Memory B cell (primary cell): Measurements from ENCODE around the gene SOSTDC1.
"Not testable (repeated sequence)": the region's sequence is repeated elsewhere in the genome, so short reads cannot be mapped to it uniquely, and the experiment has no call there.

ENCODE experiments used
- ATAC-seq: fragments of 150-1000 bp; cut with Tn5 transposase; 2 replicates; pipeline ENCODE4 v1.10.0; 2021; ENCODE audit warnings: low read depth, mild to moderate bottlenecking, moderate library complexity
- DNase-seq, 2 donors: peaks; one replicate each; pipeline ENCODE4 v3.0.0; 2022; ENCODE audit warnings: low spot score in 2 of 2
- H3K27ac Mint-ChIP-seq: one replicate; pipeline ENCODE4 v1.8.0; 2022; ENCODE audit warnings: mild to moderate bottlenecking, moderate library complexity, mixed read lengths
- H3K27me3 Mint-ChIP-seq: one replicate; pipeline ENCODE4 v1.8.0; 2022; ENCODE audit warnings: mixed read lengths
- H3K36me3 Mint-ChIP-seq: one replicate; pipeline ENCODE4 v1.8.0; 2022; ENCODE audit warnings: mild to moderate bottlenecking, mixed read lengths
- H3K4me1 Mint-ChIP-seq: one replicate; pipeline ENCODE4 v1.8.0; 2022; ENCODE audit warnings: mixed read lengths
- H3K4me3 Mint-ChIP-seq: one replicate; pipeline ENCODE4 v1.8.0; 2022; ENCODE audit warnings: mild to moderate bottlenecking, moderate library complexity, mixed read lengths
- H3K9me3 Mint-ChIP-seq: one replicate; pipeline ENCODE4 v1.8.0; 2022; ENCODE audit warnings: mixed read lengths

SOSTDC1 gene

DNA sequence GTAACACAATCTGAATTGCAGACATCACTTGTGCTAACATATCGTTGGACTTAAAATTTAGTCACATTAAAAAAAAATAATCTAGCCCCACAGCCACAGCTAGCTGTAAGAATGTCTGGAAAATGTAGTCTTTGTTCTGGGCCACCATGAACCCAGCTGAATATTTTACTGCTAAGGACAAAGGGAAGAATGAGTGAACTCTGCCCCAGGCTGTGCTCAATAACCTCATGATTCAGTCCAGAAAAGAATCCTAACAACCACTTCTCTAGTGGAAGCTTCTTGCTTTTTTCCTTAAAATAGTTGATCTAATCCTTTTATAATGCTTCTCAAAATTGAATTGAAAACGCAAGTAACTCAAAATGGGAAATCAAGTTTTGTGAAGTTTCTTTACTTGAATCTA, 25.6 kb upstream of the SOSTDC1 start:
- Mint-ChIP-seq H3K36me3 (no peaks in the 10 kb centered on the region), H3K27ac (no peak overlapping the region), H3K4me1 (no peaks in the 10 kb centered on the region), H3K4me3 (no peak overlapping the region), H3K27me3 (peaks cover 10% of the 10 kb centered on the region), H3K9me3 (no peaks in the 10 kb centered on the region)
- ATAC-seq (no peak), DNase-seq (no peak)

- Mint-ChIP-seq H3K27me3 (peaks cover 5% of the 10 kb centered on the region), H3K9me3 (no peaks in the 10 kb centered on the region), H3K36me3 (no peaks in the 10 kb centered on the region), H3K4me1 (no peaks in the 10 kb centered on the region), H3K27ac (no peak overlapping the region), H3K4me3 (no peak overlapping the region)
- no peak for ATAC-seq
- no peak for DNase-seq
These were observed 19.1 kb upstream of the SOSTDC1 start for GRCh38 chr7:16484453-16485158.

DNA sequence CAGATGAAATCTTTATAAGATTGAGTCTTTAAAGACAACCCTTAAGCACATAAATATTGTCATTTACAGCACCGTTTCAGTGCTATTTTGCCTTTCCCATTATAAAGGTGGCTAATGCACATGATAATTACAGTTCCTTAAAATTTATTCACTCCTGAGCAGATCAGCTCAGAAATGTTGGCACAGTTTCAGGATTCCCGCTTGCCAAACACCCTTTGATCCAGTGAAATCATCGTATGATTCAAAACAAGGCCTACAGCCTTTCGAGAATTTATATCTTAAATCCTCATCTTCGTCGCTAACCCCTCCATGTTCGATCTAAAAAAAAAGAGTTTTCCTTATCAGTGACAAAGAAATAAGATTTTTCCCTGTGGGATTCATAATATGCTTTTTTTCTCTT, 14.1 kb upstream of the SOSTDC1 start:
- Mint-ChIP-seq H3K9me3 (no peaks in the 10 kb centered on the region), H3K36me3 (no peaks in the 10 kb centered on the region), H3K4me3 (no peak overlapping the region), H3K27ac (no peak overlapping the region), H3K4me1 (no peaks in the 10 kb centered on the region), H3K27me3 (peaks cover 2% of the 10 kb centered on the region)
- ATAC-seq (no peak), DNase-seq (no peak)

DNA sequence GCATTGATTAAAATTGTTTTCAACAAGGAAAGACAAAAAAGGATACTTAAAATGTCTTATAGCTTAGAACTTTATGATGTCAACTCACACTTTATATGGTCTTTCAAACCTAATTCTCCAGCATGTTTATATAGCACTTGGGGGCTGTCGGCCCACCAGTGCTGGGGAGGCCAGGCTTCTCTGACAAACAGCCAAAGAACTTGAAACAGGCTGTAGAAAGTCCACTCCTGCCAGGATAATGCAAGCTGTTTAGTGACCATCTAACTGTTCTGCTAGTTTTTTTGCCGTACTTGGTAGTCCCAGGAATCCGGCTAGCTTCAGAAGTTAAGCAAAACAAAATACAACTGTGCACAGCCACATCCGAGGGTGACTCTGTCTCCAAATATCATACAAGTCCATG, 13.6 kb upstream of the SOSTDC1 start:
- Mint-ChIP-seq H3K36me3 (no peaks in the 10 kb centered on the region), H3K4me1 (no peaks in the 10 kb centered on the region), H3K9me3 (no peaks in the 10 kb centered on the region), H3K27me3 (peaks cover 3% of the 10 kb centered on the region), H3K27ac (no peak overlapping the region), H3K4me3 (no peak overlapping the region)
- DNase-seq (no peak), ATAC-seq (no peak)

DNA sequence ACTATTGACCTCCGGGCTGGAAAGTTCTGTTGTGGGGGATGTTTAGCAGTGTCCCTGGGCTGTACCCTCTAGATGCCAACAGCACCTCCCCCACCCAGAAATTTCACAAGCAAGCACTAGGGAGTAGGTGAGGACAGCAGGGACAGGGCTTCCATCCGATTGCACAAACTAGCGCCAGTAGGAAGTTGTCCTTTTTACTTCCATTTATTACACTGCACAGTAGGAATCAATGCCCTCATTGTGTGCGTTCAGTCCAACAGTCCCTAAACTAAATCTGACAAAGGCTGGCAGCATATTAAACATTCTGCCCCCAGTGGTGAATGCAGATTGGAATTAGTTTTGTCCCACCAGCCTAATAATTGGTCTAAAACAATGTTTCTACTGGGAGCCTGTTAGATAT, 6.4 kb upstream of the SOSTDC1 start:
- Mint-ChIP-seq H3K4me3 (no peak overlapping the region), H3K4me1 (no peaks in the 10 kb centered on the region), H3K27ac (no peak overlapping the region), H3K27me3 (peaks cover 5% of the 10 kb centered on the region), H3K36me3 (no peaks in the 10 kb centered on the region), H3K9me3 (no peaks in the 10 kb centered on the region)
- DNase-seq, result no peak
- no peak for ATAC-seq

- H3K27ac Mint-ChIP-seq, result no peak overlapping the region
- DNase-seq (no peak), ATAC-seq (no peak)
- no peaks in the 10 kb centered on the region for H3K36me3 Mint-ChIP-seq
- no peaks in the 10 kb centered on the region for H3K9me3 Mint-ChIP-seq
- H3K27me3 Mint-ChIP-seq, result peaks cover 4% of the 10 kb centered on the region
- H3K4me3 Mint-ChIP-seq, result no peak overlapping the region
- H3K4me1 Mint-ChIP-seq, result no peaks in the 10 kb centered on the region
These were observed 1.4 kb downstream of the SOSTDC1 start for GRCh38 chr7:16463949-16464715.

GRCh38 chr7:16463520-16463919, 2.0 kb downstream of the SOSTDC1 start:
- Mint-ChIP-seq H3K9me3 (no peaks in the 10 kb centered on the region), H3K27ac (no peak overlapping the region), H3K4me3 (no peak overlapping the region), H3K27me3 (peaks cover 3% of the 10 kb centered on the region), H3K36me3 (no peaks in the 10 kb centered on the region), H3K4me1 (no peaks in the 10 kb centered on the region)
- no peak for DNase-seq
- no peak for ATAC-seq

DNA sequence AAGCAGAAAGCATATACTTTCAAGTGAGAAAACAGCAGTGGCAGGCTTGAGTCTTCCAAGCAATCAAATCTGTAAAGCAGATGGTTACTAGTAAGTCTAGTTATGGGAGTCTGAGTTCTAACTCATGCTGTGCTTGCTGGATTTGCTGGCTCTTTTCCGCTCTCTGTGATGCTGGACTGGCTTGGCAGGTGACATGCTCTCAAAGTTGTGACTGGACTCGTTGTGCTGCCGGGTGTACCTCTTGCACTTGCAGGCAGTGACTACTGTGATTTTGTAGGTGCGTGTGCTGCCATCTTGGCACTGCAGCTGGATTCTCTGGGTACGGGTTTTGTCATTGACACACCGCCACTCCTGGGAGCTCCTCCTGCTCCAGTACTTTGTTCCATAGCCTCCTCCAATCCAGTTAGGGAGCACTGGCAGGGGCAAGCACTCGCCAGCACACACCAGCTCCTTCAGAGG, 3.1 kb downstream of the SOSTDC1 start:
- Mint-ChIP-seq H3K4me1 (no peaks in the 10 kb centered on the region), H3K4me3 (no peak overlapping the region)

DNA sequence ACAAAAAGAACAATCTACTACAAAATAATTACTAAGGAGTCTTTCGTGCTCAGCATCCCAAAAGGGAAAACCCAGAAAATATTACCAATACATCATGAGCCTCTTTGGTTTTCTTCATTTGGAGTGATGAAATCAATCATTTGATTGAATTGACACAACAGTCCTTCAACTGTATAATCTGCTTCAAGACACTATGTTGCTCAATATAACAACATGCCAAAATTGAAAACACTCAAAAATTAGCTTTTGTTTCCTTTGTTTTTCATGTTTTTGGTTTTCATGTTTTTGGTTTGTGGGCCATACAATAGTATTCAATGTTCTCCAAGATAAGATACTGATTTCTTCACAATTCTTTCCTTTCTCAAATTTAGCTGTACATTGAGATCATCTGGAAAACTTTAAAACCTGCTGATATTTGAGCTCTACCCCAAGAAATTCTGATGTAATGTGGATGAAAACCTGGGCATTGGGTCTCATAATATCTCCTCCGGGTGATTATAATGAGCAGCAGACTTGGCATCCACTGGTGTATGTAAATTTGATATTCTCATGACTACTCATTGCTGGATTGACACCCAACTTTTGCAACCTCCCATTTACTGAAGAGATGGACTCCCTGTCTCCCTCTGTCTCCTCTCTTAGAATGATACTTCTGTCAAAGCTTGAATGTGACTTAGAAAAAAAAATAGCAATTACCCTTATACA, 4.6 kb downstream of the SOSTDC1 start:
- Mint-ChIP-seq H3K9me3 (peaks cover 2% of the 10 kb centered on the region), H3K27me3 (peaks cover 2% of the 10 kb centered on the region), H3K4me3 (no peak overlapping the region), H3K36me3 (no peaks in the 10 kb centered on the region), H3K27ac (no peak overlapping the region), H3K4me1 (no peaks in the 10 kb centered on the region)
- no peak for DNase-seq
- no peak for ATAC-seq

More for the DNA sequence above, 3.1 kb downstream of the SOSTDC1 start:
- DNase-seq (no peak), ATAC-seq (no peak)
- Mint-ChIP-seq H3K36me3 (no peaks in the 10 kb centered on the region), H3K9me3 (no peaks in the 10 kb centered on the region), H3K27me3 (peaks cover 2% of the 10 kb centered on the region), H3K27ac (no peak overlapping the region)

DNA sequence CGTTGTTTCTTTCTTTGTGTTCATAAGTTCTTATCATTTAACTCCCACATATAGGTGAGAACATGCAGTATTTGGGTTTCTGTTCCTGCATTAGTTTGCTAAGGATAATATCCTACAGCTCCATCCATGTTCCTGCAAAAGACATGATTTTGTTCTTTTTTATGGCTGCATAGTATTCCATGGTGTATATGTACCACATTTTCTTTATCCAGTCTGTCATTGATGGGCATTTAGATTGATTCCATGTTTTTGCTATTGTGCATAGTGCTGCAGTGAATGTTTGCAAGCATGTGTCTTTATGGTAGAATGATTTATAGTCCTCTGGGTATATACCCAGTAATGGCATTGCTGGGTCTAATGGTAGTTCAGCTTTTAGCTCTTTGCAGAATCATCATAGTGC, 9.2 kb downstream of the SOSTDC1 start:
- not testable (repeated sequence) for H3K9me3 Mint-ChIP-seq, H3K4me1 Mint-ChIP-seq, H3K27ac Mint-ChIP-seq, H3K27me3 Mint-ChIP-seq, H3K36me3 Mint-ChIP-seq, DNase-seq, ATAC-seq, H3K4me3 Mint-ChIP-seq

DNA sequence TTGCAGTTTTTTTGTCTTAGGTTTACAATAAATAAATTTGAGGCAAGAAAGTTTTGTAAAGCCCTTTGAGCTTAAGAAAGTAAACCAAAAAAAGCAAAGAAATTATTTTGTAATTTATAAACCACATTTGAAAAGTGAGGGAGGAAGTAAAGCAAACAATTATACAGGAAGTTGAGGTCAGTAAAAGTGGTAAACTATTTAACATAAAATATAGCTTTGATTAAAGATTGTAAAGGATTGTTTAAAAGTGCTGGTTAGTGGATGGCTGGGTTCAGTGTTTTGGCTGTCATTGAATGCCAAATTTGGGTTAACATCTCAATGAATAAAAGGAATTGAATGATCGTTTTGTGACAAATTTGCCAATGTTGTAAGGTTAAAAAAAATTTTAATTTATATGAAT, 9.9 kb downstream of the SOSTDC1 start:
- DNase-seq (no peak), ATAC-seq (no peak)
- H3K9me3 Mint-ChIP-seq, result peaks cover 2% of the 10 kb centered on the region
- no peaks in the 10 kb centered on the region for H3K36me3 Mint-ChIP-seq
- H3K27ac Mint-ChIP-seq, result no peak overlapping the region
- H3K4me1 Mint-ChIP-seq, result no peaks in the 10 kb centered on the region
- H3K27me3 Mint-ChIP-seq, result no peaks in the 10 kb centered on the region
- no peak overlapping the region for H3K4me3 Mint-ChIP-seq

GRCh38 chr7:16450366-16450765, 15.2 kb downstream of the SOSTDC1 start:
- no peak for ATAC-seq
- no peak overlapping the region for H3K27ac Mint-ChIP-seq

GRCh38 chr7:16447876-16448275, 17.7 kb downstream of the SOSTDC1 start:
- H3K27me3 Mint-ChIP-seq, result no peaks in the 10 kb centered on the region
- H3K4me3 Mint-ChIP-seq, result no peak overlapping the region
- ATAC-seq (no peak), DNase-seq (no peak)
- no peaks in the 10 kb centered on the region for H3K36me3 Mint-ChIP-seq
- H3K9me3 Mint-ChIP-seq, result no peaks in the 10 kb centered on the region
- H3K27ac Mint-ChIP-seq, result no peak overlapping the region
- no peaks in the 10 kb centered on the region for H3K4me1 Mint-ChIP-seq

More at GRCh38 chr7:16450366-16450765, 15.2 kb downstream of the SOSTDC1 start:
- H3K27me3 Mint-ChIP-seq, result no peaks in the 10 kb centered on the region
- H3K4me3 Mint-ChIP-seq, result no peak overlapping the region
- H3K36me3 Mint-ChIP-seq, result no peaks in the 10 kb centered on the region
- no peak for DNase-seq
- H3K4me1 Mint-ChIP-seq, result no peaks in the 10 kb centered on the region
- H3K9me3 Mint-ChIP-seq, result no peaks in the 10 kb centered on the region

- Mint-ChIP-seq H3K4me3 (no peak overlapping the region), H3K27me3 (no peaks in the 10 kb centered on the region), H3K27ac (no peak overlapping the region), H3K36me3 (no peaks in the 10 kb centered on the region), H3K9me3 (no peaks in the 10 kb centered on the region), H3K4me1 (no peaks in the 10 kb centered on the region)
- ATAC-seq (no peak), DNase-seq (no peak)
These were observed 19.0 kb downstream of the SOSTDC1 start for GRCh38 chr7:16446508-16446907.
